ELR (cell line): ENCODE measurements around the gene UBE2QL1.

Source experiments
- DNase-seq: peaks from one replicate; pipeline ENCODE4 v3.0.0-alpha.2; 2015; ENCODE audit warnings: low read depth

Gene UBE2QL1

GRCh38 chr5:6539060-6539459, 90.4 kb downstream of the UBE2QL1 start:
- no peak for DNase-seq

- DNase-seq = no peak
Measured at GRCh38 chr5:6540111-6540827, 91.6 kb downstream of the UBE2QL1 start.

- no peak for DNase-seq
Measured at GRCh38 chr5:6541256-6542013, 92.8 kb downstream of the UBE2QL1 start.

- no peak for DNase-seq
Measured at GRCh38 chr5:6542421-6543345, 94.0 kb downstream of the UBE2QL1 start.

GRCh38 chr5:6543346-6543730, 94.7 kb downstream of the UBE2QL1 start:
- DNase-seq = no peak

- no peak for DNase-seq
Measured at GRCh38 chr5:6543830-6544560, 95.3 kb downstream of the UBE2QL1 start.
